ENCODE results near the gene NPC2.
"Not testable (repeated sequence)": the region's sequence is repeated elsewhere in the genome, so short reads cannot be mapped to it uniquely, and the experiment has no call there.

NPC2 gene

DNA sequence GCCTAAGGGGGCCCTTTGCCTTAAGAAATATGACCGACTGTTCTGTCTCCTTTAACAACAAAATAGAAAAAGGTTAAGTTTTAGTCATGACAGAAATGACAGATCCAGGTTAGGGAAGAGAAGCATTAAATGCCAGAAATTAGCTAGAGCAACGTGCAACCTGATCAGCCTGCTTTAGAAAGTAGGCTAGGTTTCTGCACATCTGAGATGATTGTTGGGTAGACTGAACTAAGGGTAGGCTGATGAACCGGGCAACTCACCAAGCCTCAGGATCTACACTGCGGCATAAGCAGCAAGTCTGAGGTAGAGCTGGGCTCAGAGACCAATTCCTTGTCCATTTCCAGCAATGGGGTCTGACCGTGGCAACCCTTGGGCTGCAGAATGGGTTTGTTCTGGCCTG lies 29.4 kb downstream of the NPC2 start:
- H3K9ac ChIP-seq (ENCODE audit: insufficient read length), result no peak overlapping the region
- no peak overlapping the region for H3K4me3 ChIP-seq
- no peaks in the 10 kb centered on the region for H3K9me3 ChIP-seq (ENCODE audit: low read depth, low read length)
- no peak overlapping the region for H3K27ac ChIP-seq
- no peak for DNase-seq (ENCODE audit: low read depth, low spot score)
- TF ChIP-seq POLR2AphosphoS5 (IDR thresholded peaks at IDR 0.05; ENCODE audit: borderline replicate concordance, low read depth, low read length), result no peak
- no peak for TF ChIP-seq FOXP2 (optimal IDR thresholded peaks at IDR 0.05; ENCODE audit: control extremely low read depth, extremely low read length, insufficient read depth)
- TF ChIP-seq EZH2 (IDR thresholded peaks at IDR 0.05), result no peak
- no peaks in the 10 kb centered on the region for H3K36me3 ChIP-seq (ENCODE audit: insufficient read depth, low read length)

DNA sequence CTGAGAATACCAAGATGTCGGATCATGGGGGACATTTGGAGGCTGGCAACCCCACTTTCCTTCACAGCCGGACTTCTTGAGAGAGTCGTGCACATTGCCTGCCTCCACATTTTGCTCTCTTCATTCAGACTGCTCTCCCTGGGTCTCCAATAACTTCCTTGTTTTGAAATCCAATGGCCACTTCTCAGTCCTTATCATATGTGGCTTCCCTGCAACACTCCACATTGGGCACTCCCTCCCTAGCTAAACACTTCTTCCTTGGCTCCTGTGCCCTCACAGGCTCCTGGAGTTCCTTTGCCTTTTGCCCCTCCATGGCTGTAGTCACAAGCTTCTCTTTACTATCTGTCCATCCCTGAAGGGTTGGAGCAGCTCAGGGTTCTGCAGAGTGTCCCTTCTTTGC lies 30.1 kb downstream of the NPC2 start:
- no peak overlapping the region for H3K4me3 ChIP-seq
- no peak for TF ChIP-seq FOXP2 (optimal IDR thresholded peaks at IDR 0.05; ENCODE audit: control extremely low read depth, extremely low read length, insufficient read depth)
- no peak for TF ChIP-seq EZH2 (IDR thresholded peaks at IDR 0.05)
- no peak for TF ChIP-seq POLR2AphosphoS5 (IDR thresholded peaks at IDR 0.05; ENCODE audit: borderline replicate concordance, low read depth, low read length)
- no peak overlapping the region for H3K9ac ChIP-seq (ENCODE audit: insufficient read length)
- H3K9me3 ChIP-seq (ENCODE audit: low read depth, low read length), result no peaks in the 10 kb centered on the region
- H3K27ac ChIP-seq, result no peak overlapping the region
- H3K36me3 ChIP-seq (ENCODE audit: insufficient read depth, low read length), result no peaks in the 10 kb centered on the region
- DNase-seq (ENCODE audit: low read depth, low spot score), result no peak

DNA sequence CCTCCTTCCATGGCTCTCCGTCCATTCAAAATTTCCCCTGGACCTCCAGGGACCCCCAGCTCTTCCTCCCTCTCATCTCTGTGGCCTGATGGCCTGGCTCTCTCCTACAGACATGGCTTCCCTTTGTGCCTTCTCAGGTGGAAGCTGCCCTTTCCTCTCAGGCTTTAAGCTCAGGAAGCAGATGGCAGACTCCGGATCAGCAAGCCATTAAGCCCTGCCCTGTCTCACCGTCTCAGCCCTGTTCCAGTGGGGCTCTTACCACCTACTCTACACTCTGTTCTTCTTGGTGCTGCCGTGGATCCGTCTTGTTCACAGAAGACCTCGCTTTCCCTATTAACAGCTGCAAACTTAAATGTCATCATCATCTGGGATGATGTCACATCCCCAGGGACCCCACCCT lies 33.1 kb downstream of the NPC2 start:
- no peak for TF ChIP-seq FOXP2 (optimal IDR thresholded peaks at IDR 0.05; ENCODE audit: control extremely low read depth, extremely low read length, insufficient read depth)
- TF ChIP-seq EZH2 (IDR thresholded peaks at IDR 0.05), result no peak
- no peak for TF ChIP-seq POLR2AphosphoS5 (IDR thresholded peaks at IDR 0.05; ENCODE audit: borderline replicate concordance, low read depth, low read length)
- no peak overlapping the region for H3K9ac ChIP-seq (ENCODE audit: insufficient read length)

DNA sequence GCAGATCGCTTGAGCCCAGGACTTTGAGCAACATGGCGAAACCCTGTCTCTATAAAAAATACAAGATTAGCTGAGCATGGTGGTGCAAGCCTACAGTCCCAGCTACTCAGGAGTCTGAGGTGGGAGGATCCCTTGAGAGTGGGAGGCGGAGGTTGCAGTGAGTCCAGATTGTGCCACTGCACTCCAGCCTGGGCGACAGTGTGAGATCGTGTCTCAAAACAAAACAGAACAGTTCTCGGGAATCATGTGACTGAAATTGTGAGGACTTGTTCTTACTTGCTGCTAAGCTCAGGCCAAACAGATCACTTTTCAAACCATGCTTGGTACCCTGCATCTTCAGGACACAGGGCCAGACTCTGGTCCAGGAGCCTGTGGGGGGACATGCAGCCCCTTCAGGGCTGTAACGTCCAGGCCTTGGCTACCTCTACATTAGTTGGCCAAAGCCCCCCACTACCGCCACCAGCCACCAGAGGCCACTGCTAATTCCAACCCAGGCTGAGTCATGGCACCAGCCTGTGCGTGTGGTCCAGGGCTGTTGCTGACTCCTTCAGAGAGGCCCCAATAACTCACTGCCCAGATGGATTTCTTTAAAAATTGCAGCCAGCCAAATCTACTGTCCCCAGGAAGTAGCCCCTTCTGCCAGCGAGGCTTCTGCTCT lies 33.7 kb downstream of the NPC2 start:
- Histone ChIP-seq H3K27ac (no peak overlapping the region), H3K36me3 (ENCODE audit: insufficient read depth, low read length) (no peaks in the 10 kb centered on the region), H3K9ac (ENCODE audit: insufficient read length) (no peak overlapping the region), H3K4me3 (no peak overlapping the region), H3K9me3 (ENCODE audit: low read depth, low read length) (no peaks in the 10 kb centered on the region)
- no peak for TF ChIP-seq EZH2 (IDR thresholded peaks at IDR 0.05)
- no peak for TF ChIP-seq FOXP2 (optimal IDR thresholded peaks at IDR 0.05; ENCODE audit: control extremely low read depth, extremely low read length, insufficient read depth)
- TF ChIP-seq POLR2AphosphoS5 (IDR thresholded peaks at IDR 0.05; ENCODE audit: borderline replicate concordance, low read depth, low read length), result no peak
- DNase-seq (ENCODE audit: low read depth, low spot score), result no peak

More for the DNA sequence above, 33.1 kb downstream of the NPC2 start:
- Histone ChIP-seq H3K27ac (no peak overlapping the region), H3K4me3 (no peak overlapping the region), H3K36me3 (ENCODE audit: insufficient read depth, low read length) (no peaks in the 10 kb centered on the region), H3K9me3 (ENCODE audit: low read depth, low read length) (no peaks in the 10 kb centered on the region)
- no peak for DNase-seq (ENCODE audit: low read depth, low spot score)

DNA sequence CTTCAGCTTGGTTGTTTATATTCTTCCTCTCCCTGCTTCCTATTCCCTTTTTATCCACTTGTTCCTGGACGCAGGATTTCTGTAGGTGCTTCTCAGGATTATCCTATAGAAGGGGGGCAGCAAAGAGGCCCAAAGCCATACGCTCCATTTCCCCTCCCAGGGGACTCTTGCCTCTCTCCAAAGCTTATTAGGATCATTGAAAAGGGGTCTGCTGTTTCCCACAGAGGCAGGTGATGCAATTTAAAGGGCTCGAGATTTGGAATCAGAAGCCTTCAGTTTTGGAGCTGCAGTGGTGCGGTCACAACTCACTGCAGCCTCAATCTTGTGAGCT lies 35.6 kb downstream of the NPC2 start:
- no peaks in the 10 kb centered on the region for H3K9me3 ChIP-seq (ENCODE audit: low read depth, low read length)
- no peak overlapping the region for H3K27ac ChIP-seq
- DNase-seq (ENCODE audit: low read depth, low spot score), result no peak
- TF ChIP-seq FOXP2 (optimal IDR thresholded peaks at IDR 0.05; ENCODE audit: control extremely low read depth, extremely low read length, insufficient read depth) (no peak), POLR2AphosphoS5 (IDR thresholded peaks at IDR 0.05; ENCODE audit: borderline replicate concordance, low read depth, low read length) (no peak)
- H3K4me3 ChIP-seq, result no peak overlapping the region
- H3K9ac ChIP-seq (ENCODE audit: insufficient read length), result no peak overlapping the region
- H3K36me3 ChIP-seq (ENCODE audit: insufficient read depth, low read length), result no peaks in the 10 kb centered on the region

DNA sequence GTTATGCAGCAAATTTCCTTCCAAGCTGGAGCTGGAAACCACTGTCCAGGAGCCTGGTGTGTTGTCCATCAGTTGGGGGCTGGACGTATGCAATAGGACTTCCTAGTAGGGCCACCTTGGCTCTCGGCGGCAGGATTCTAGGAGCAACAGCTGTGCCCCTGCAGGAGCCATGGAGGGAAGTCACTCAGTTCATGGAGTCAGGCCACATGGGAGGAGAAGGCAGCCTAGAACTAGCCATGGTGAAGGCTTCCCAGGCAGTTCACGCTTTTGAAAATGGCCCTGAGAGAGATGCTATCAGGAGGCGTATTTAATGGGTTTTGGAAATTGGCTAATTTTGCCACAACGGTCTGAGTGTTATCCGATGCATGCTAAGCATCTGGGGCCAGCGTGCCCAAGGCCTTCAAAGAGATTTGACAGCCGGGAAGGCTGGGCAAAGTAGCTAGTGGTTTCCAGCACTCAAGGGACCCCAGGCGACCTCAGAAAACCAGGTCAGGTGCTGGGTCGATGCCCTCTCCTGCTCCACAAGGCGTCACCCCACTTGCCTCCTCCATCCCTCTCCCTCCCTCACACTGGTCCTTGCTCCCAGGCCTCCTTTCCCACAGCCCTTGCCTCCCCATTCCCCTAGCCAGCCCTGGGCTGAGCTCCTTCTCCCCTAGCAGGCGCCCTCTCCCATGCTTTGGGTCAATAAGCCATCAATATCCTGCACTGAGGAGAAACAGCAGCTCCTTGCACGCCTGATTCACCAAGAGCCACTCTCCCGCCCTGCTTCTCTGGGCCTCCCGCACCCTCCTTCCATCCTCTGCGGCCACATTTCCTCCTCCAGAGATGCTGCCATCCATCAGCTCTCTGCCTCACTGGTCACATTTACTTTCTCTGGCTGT lies 36.2 kb downstream of the NPC2 start:
- H3K4me3 ChIP-seq, result no peak overlapping the region
- no peaks in the 10 kb centered on the region for H3K36me3 ChIP-seq (ENCODE audit: insufficient read depth, low read length)
- TF ChIP-seq POLR2AphosphoS5 (IDR thresholded peaks at IDR 0.05; ENCODE audit: borderline replicate concordance, low read depth, low read length) (no peak), FOXP2 (optimal IDR thresholded peaks at IDR 0.05; ENCODE audit: control extremely low read depth, extremely low read length, insufficient read depth) (no peak), EZH2 (IDR thresholded peaks at IDR 0.05) (no peak)
- H3K9me3 ChIP-seq (ENCODE audit: low read depth, low read length), result no peaks in the 10 kb centered on the region
- no peak overlapping the region for H3K27ac ChIP-seq
- no peak for DNase-seq (ENCODE audit: low read depth, low spot score)
- H3K9ac ChIP-seq (ENCODE audit: insufficient read length), result no peak overlapping the region

DNA sequence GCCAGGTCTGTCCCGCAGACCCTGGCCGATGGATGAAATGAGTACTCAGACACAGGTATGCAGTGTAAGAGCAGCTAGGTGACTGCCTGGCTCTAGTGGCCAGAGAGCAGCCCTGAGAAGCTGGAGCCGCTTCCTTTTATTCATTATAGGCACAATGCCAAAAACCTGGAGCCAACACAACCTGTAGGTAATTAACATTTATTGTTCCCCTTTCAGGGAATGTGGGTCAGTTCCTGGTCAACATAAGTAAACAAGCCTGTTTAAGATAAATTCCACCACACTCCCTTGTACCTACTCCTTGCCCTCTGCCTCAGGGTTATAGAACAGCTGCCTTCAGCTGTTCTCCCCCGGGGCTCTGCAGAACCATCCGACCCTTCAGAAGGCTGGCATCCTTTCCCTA lies 38.7 kb downstream of the NPC2 start:
- not testable (repeated sequence) for H3K4me3 ChIP-seq; H3K27ac ChIP-seq; H3K36me3 ChIP-seq (ENCODE audit: insufficient read depth, low read length); DNase-seq (ENCODE audit: low read depth, low spot score); H3K9me3 ChIP-seq (ENCODE audit: low read depth, low read length); H3K9ac ChIP-seq (ENCODE audit: insufficient read length)

DNA sequence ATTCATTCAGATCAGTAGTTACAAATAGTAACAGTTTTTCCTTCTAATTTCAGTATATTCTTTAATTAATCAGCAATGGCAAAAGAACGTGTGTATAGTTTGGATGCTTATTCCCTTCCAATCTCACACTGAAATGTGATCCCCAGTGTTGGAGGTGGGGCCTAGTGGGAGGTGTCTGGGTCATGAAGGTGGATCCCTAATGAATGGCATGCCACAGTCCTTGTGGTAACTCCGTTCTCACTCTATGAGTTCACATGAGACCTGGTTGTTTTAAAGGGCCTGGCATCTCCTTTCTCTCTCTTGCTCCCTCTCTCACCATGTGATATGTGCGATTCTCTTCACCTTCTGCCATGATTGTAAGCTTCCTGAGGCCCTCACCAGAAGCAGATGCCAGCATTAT lies 48.2 kb downstream of the NPC2 start:
- Histone ChIP-seq H3K27ac (no peak overlapping the region), H3K9ac (ENCODE audit: insufficient read length) (no peak overlapping the region), H3K9me3 (ENCODE audit: low read depth, low read length) (no peaks in the 10 kb centered on the region), H3K4me3 (no peak overlapping the region), H3K36me3 (ENCODE audit: insufficient read depth, low read length) (no peaks in the 10 kb centered on the region)
- TF ChIP-seq FOXP2 (optimal IDR thresholded peaks at IDR 0.05; ENCODE audit: control extremely low read depth, extremely low read length, insufficient read depth) (no peak), EZH2 (IDR thresholded peaks at IDR 0.05) (no peak), POLR2AphosphoS5 (IDR thresholded peaks at IDR 0.05; ENCODE audit: borderline replicate concordance, low read depth, low read length) (no peak)
- no peak for DNase-seq (ENCODE audit: low read depth, low spot score)

Measured in SK-N-MC (cell line).